Right ventricle myocardium superior (tissue), 1 donor: ENCODE results near the gene IQGAP3. TPM values are rescaled to one million over a fixed set of nuclear protein-coding genes. Genes with fewer than 3 reads are reported as not detected.

ENCODE experiments used
- ATAC-seq: fragments of 200-7000 bp; cut with Tn5 transposase; one replicate; pipeline ENCODE4 v1.9.1; 2020; ENCODE audit warnings: mild to moderate bottlenecking; ENCODE audit not compliant: poor library complexity
- DNase-seq: peaks from one replicate; pipeline ENCODE4 v3.0.0-alpha.2; 2020
- intact Hi-C: fragments of 100-400 bp; cut with DNase I; formaldehyde crosslinking; loops from one replicate; pipeline ENCODE4 v1.11.2; 2022
- total RNA-seq: library from RNA; stranded (reverse); fragmentation: NEBNext Ultra II Directional; extraction: Animal tissue kit (Norgen Biotek cat#: 25700); gene quantifications from one replicate; pipeline ENCODE4 v1.2.1, GENCODE V29; 2021
- donor health status: DM: no; HTN: yes; CAD: no; lungs with severe emphysema.

The IQGAP3 gene
- total RNA-seq, 1 donor from 2014 or later = 0.56 TPM

GRCh38 chr1:156506450-156506849, 65.9 kb downstream of the IQGAP3 start:
- intact Hi-C loops = no loop called here
- no peak for ATAC-seq
- DNase-seq = no peak

GRCh38 chr1:156505679-156506298, 66.6 kb downstream of the IQGAP3 start:
- DNase-seq (no peak), ATAC-seq (no peak)
- intact Hi-C loops = loop anchor here (2.0 kb wide), 1 partner anchor 49 kb away; no protein-coding TSS in a partner anchor

- peak; percentile 64 for ATAC-seq
- peak; percentile 100 for DNase-seq
These were observed 67.3 kb downstream of the IQGAP3 start for GRCh38 chr1:156504821-156505678.

GRCh38 chr1:156504438-156504813, 67.9 kb downstream of the IQGAP3 start:
- intact Hi-C loops = loop anchor here (2.0 kb wide), 1 partner anchor 48 kb away; no protein-coding TSS in a partner anchor
- no peak for DNase-seq

More at GRCh38 chr1:156504821-156505678, 67.3 kb downstream of the IQGAP3 start:
- intact Hi-C loops = loop anchor here (2.0 kb wide), 1 partner anchor 48 kb away; no protein-coding TSS in a partner anchor

GRCh38 chr1:156503698-156504437, 68.5 kb downstream of the IQGAP3 start:
- DNase-seq (no peak), ATAC-seq (no peak)
- intact Hi-C loops = loop anchor here (2.0 kb wide), 1 partner anchor 47 kb away; no protein-coding TSS in a partner anchor

More at GRCh38 chr1:156504438-156504813, 67.9 kb downstream of the IQGAP3 start:
- ATAC-seq = no peak

- DNase-seq = peak; percentile 83
- intact Hi-C loops = no loop called here
- peak; percentile 25 for ATAC-seq
These were observed 69.3 kb downstream of the IQGAP3 start for GRCh38 chr1:156502894-156503697.

GRCh38 chr1:156502391-156502893, 69.9 kb downstream of the IQGAP3 start:
- intact Hi-C loops = no loop called here
- DNase-seq (no peak), ATAC-seq (no peak)

- DNase-seq (peak; percentile 95), ATAC-seq (peak; percentile 79)
- intact Hi-C loops = no loop called here
These were observed 71.4 kb downstream of the IQGAP3 start for GRCh38 chr1:156500793-156501506.

GRCh38 chr1:156500543-156500792, 71.9 kb downstream of the IQGAP3 start, which contains the start of gene MEF2D:
Gene MEF2D, minus strand, starts transcription at chr1:156500775. Its CDS starts 17,483 bp downstream, at chr1:156483292.
- DNase-seq = no peak
- ATAC-seq = no peak
- intact Hi-C loops = no loop called here

GRCh38 chr1:156499842-156500542, 72.4 kb downstream of the IQGAP3 start:
- ATAC-seq (peak; percentile 8), DNase-seq (peak; percentile 73)
- intact Hi-C loops = loop anchor here (10.0 kb wide), 1 partner anchor 525 kb away; the partner anchor contains the start of gene ARHGEF2

- intact Hi-C loops = loop anchor here (10.0 kb wide), 1 partner anchor 525 kb away; the partner anchor contains the start of gene ARHGEF2
- no peak for ATAC-seq
- DNase-seq = no peak
These were observed 73.0 kb downstream of the IQGAP3 start for GRCh38 chr1:156499194-156499841.

- peak; percentile 80 for DNase-seq
- intact Hi-C loops = loop anchor here (10.0 kb wide), 1 partner anchor 524 kb away; the partner anchor contains the start of gene ARHGEF2
- no peak for ATAC-seq
These were observed 73.8 kb downstream of the IQGAP3 start for GRCh38 chr1:156498432-156499193.

GRCh38 chr1:156497743-156498431, 74.5 kb downstream of the IQGAP3 start:
- intact Hi-C loops = loop anchor here (10.0 kb wide), 1 partner anchor 523 kb away; the partner anchor contains the start of gene ARHGEF2
- DNase-seq = no peak
- no peak for ATAC-seq

- ATAC-seq (no peak), DNase-seq (no peak)
- intact Hi-C loops = loop anchor here (10.0 kb wide), 1 partner anchor 522 kb away; the partner anchor contains the start of gene ARHGEF2
These were observed 75.2 kb downstream of the IQGAP3 start for GRCh38 chr1:156497078-156497742.
